Tibial artery (tissue), 4 donors: Measurements from ENCODE around the gene MED25.
A peak's percentile ranks its signal among the peaks of the same experiment; 100 is the strongest.
"Not testable (repeated sequence)": the region's sequence is repeated elsewhere in the genome, so short reads cannot be mapped to it uniquely, and the experiment has no call there.

Source experiments
- DNase-seq, 2 donors: peaks; one replicate each; pipeline ENCODE4 v3.0.0-alpha.2; 2019
- H3K27ac ChIP-seq, 2 donors: fragments of 200-600 bp; sonication (generic) in 1 of 2; 1 replicate in 1 of 2; 2 replicates in 1 of 2; pipeline ENCODE4 v1.5.1; 2018 to 2019; ENCODE audit warnings: mild to moderate bottlenecking in 1 of 2
- H3K27me3 ChIP-seq, 2 donors: fragments of 200-600 bp; sonication (generic) in 1 of 2; one replicate each; pipeline versions ENCODE4 v1.5.1 to v1.6.0; 2016 to 2019
- H3K36me3 ChIP-seq, 3 donors: fragments of 200-600 bp; sonication (generic) in 2 of 3; one replicate each; pipeline ENCODE4 v1.5.1; 2016 to 2019; ENCODE audit warnings: mild to moderate bottlenecking in 2 of 3
- H3K4me1 ChIP-seq, 4 donors: fragments of 200-600 bp; sonication (generic) in 2 of 4; 1 replicate in 3 of 4; 2 replicates in 1 of 4; pipeline ENCODE4 v1.5.1; 2016 to 2019
- H3K4me3 ChIP-seq, 2 donors: fragments of 200-600 bp; sonication (generic) in 1 of 2; 1 replicate in 1 of 2; 2 replicates in 1 of 2; pipeline ENCODE4 v1.5.1; 2018 to 2019; ENCODE audit warnings: mild to moderate bottlenecking in 2 of 2
- H3K9me3 ChIP-seq, 3 donors: fragments of 200-600 bp; sonication (generic) in 1 of 3; one replicate each; pipeline ENCODE4 v1.5.1; 2016 to 2019
- intact Hi-C: fragments of 100-400 bp; cut with DNase I; formaldehyde crosslinking; loops from one replicate; pipeline ENCODE4 v1.15.0; 2023; ENCODE audit warnings: low total_unique reads
- TF ChIP-seq, protein P1 (sequence below), 2 experiments: fragments of 200-600 bp in 1 of 2; fragments of 450-650 bp in 1 of 2; IDR thresholded peaks; one replicate each; pipeline ENCODE4 v1.5.1; 2017 to 2019; ENCODE audit warnings: antibody characterized with exemption in 2 of 2, mild to moderate bottlenecking in 1 of 2, moderate library complexity in 1 of 2

Gene MED25

DNA sequence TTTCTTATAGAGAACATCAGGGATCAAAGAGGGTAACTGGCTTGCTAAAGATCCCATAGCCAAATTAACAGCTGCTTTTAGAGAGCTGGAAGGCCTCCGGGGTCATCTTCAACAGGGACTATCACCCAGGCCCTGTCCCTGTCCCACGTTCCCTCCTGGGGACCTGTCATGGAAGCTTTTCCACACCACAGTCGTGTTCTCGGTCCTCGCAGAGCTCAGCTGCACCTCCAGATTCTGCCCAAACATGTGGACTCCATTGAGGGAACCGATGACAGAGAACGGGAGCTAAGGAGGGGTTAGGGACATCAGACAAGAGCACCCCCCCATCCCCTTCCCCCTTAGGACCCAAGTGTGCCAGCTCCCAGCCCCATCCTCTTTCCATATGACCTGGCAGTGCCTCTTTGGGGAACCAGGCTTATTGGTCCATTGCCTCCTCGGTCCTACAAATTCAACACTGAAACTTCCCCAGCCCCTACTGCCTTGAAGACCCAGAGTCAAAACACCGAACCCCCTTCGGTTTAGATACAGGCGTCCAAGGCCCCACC is 5.6 kb upstream of the MED25 start:
- TF ChIP-seq, protein P1, sequence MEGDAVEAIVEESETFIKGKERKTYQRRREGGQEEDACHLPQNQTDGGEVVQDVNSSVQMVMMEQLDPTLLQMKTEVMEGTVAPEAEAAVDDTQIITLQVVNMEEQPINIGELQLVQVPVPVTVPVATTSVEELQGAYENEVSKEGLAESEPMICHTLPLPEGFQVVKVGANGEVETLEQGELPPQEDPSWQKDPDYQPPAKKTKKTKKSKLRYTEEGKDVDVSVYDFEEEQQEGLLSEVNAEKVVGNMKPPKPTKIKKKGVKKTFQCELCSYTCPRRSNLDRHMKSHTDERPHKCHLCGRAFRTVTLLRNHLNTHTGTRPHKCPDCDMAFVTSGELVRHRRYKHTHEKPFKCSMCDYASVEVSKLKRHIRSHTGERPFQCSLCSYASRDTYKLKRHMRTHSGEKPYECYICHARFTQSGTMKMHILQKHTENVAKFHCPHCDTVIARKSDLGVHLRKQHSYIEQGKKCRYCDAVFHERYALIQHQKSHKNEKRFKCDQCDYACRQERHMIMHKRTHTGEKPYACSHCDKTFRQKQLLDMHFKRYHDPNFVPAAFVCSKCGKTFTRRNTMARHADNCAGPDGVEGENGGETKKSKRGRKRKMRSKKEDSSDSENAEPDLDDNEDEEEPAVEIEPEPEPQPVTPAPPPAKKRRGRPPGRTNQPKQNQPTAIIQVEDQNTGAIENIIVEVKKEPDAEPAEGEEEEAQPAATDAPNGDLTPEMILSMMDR (IDR thresholded peaks at IDR 0.05): no peak
- H3K4me1 ChIP-seq: peaks cover 0 to 44% (median 25%) of the 10 kb centered on the region in 4 donors
- H3K36me3 ChIP-seq: peaks cover 0 to 4% (median 0%) of the 10 kb centered on the region in 3 donors
- no peaks in the 10 kb centered on the region for H3K9me3 ChIP-seq
- intact Hi-C loops: no loop called here
- DNase-seq: no peak
- peak overlapping the region; percentile 89 to 91 for H3K27ac ChIP-seq
- H3K27me3 ChIP-seq: no peaks in the 10 kb centered on the region
- H3K4me3 ChIP-seq: peak overlapping the region; percentile 59 to 73

DNA sequence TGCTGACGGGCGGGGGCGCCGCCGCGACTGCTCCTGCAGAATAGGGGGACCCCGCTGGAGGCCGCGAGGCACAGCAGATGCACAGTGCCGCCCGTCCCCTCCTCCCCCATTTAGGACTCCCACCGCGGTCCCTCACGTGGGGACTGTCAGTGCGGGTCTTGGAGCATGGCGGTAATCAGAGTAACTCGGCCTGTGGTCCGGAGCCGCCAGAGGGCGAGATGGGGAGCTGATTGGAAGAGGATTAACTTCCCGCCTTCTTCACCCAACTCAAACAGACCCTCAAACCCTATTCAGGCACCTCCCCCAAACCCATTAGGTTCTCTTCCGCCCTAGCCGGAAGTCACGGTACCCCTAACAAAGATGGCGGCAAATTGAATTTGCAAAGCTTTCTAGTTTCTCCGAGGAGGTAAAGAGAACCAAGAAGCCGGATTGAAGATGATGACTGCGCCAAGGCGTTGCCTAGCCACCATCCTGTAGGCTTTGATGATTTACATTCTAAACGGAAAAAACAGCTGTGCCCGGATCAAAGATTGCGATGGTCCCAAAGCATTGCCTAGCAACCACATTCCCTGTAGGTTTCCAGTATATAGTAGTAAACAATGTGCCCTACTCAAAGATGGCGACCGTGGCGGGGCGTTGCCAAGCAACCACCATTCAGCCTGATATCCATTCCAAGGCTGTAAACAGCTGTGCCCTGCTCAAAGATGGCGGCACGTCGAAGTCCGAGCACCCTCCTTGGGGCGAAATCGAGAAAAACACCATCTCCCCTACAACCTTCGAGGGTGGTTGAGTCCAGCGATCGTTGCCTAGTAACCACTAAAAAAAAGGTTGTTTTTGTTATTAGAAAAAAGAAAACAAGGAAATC is 4.9 kb upstream of the MED25 start, which contains the start of gene FUZ:
TSS of gene FUZ (minus strand) at position 296 of the 865 bp plus-strand sequence. CDS start at position 110, 186 bp downstream.
- TF ChIP-seq, protein P1 (IDR thresholded peaks at IDR 0.05): peak in 1 of 2 experiments; percentile 13
- Histone ChIP-seq H3K4me3 (peak within 1 kb of the TSS; percentile 59 to 73), H3K9me3 (no peaks in the 10 kb centered on the region), H3K27me3 (no peaks in the 10 kb centered on the region), H3K36me3 (no peaks in the 10 kb centered on the region), H3K4me1 (peaks cover 0 to 43% (median 24%) of the 10 kb centered on the region in 4 donors), H3K27ac (peak within 1 kb of the TSS; percentile 89 to 91)
- peak; percentile 98 for DNase-seq
- intact Hi-C loops: no loop called here

- DNase-seq: no peak
- peaks cover 0 to 43% (median 26%) of the 10 kb centered on the region in 4 donors for H3K4me1 ChIP-seq
- intact Hi-C loops: no loop called here
- TF ChIP-seq, protein P1 (IDR thresholded peaks at IDR 0.05): no peak
- peak overlapping the region; percentile 59 to 73 for H3K4me3 ChIP-seq
- H3K27me3 ChIP-seq: no peaks in the 10 kb centered on the region
- no peaks in the 10 kb centered on the region for H3K9me3 ChIP-seq
- H3K36me3 ChIP-seq: no peaks in the 10 kb centered on the region
- H3K27ac ChIP-seq: peak overlapping the region; percentile 89 to 91
Observed at GRCh38 chr19:49814010-49814409, 4.1 kb upstream of the MED25 start.

GRCh38 chr19:49816590-49816989 is 1.5 kb upstream of the MED25 start:
- DNase-seq: no peak
- intact Hi-C loops: loop anchor here (5.0 kb wide), 1 partner anchor 56 kb away; no protein-coding TSS in a partner anchor
- H3K4me3 ChIP-seq: peak overlapping the region; percentile 71 to 72

DNA sequence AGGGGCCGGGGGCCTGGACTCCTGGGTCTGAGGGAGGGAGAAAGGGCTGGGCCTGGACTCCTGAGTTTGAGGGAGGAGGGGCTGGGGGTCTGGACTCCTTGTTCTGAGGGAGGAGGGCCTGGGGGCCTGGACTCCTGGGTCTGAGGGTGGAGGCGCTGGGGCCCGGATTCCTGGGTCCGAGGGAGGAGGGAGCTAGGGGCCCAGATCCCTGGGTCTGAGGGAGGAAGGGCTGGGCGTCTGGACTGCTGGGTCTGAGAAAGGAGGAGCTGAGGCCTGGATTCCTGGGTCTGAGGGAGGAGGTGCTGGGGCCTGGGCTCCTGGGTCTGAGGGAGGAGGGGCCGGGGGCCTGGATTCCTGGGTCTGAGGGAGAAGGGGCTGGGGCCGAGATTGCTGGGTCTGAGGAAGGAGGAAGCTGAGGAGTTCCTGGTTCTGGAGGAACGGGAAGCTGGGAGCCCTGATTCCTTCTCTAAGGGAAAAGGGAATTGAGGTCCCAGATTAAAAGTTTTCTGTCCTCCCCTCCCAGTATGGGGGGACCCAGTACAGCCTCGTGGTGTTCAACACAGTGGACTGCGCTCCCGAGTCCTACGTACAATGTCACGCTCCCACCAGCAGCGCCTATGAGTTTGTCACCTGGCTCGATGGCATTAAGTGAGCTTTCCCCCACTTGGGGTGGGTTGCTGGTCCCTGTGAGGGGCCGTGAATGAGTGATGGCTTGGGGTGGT is 721 bp downstream of the MED25 start:
- intact Hi-C loops: loop anchor here (5.0 kb wide), 1 partner anchor 53 kb away; no protein-coding TSS in a partner anchor
- H3K4me1 ChIP-seq: peaks cover 0 to 32% (median 13%) of the 10 kb centered on the region in 4 donors

More at GRCh38 chr19:49816590-49816989, 1.5 kb upstream of the MED25 start:
- peak overlapping the region; percentile 94 to 95 for H3K27ac ChIP-seq
- H3K9me3 ChIP-seq: no peaks in the 10 kb centered on the region
- TF ChIP-seq, protein P1 (IDR thresholded peaks at IDR 0.05): no peak
- peaks cover 0 to 42% (median 21%) of the 10 kb centered on the region in 4 donors for H3K4me1 ChIP-seq
- peaks cover 0 to 9% (median 0%) of the 10 kb centered on the region in 3 donors for H3K36me3 ChIP-seq
- no peaks in the 10 kb centered on the region for H3K27me3 ChIP-seq

GRCh38 chr19:49819452-49820115 is 1.5 kb downstream of the MED25 start:
- not testable (repeated sequence) for H3K27me3 ChIP-seq, DNase-seq, H3K9me3 ChIP-seq, H3K27ac ChIP-seq
- H3K4me1 ChIP-seq: peaks cover 0 to 25% (median 12%) of the 10 kb centered on the region in 4 donors
- H3K4me3 ChIP-seq: peak overlapping the region; percentile 71 to 72
- intact Hi-C loops: loop anchor here (5.0 kb wide), 1 partner anchor 53 kb away; no protein-coding TSS in a partner anchor
- H3K36me3 ChIP-seq: peaks cover 0 to 27% (median 15%) of the 10 kb centered on the region in 3 donors

More for the DNA sequence above, 721 bp downstream of the MED25 start:
- H3K36me3 ChIP-seq: peaks cover 0 to 19% (median 11%) of the 10 kb centered on the region in 3 donors
- TF ChIP-seq, protein P1 (IDR thresholded peaks at IDR 0.05): no peak
- peak overlapping the region; percentile 94 to 95 for H3K27ac ChIP-seq
- DNase-seq: no peak
- H3K27me3 ChIP-seq: no peaks in the 10 kb centered on the region
- H3K9me3 ChIP-seq: no peaks in the 10 kb centered on the region
- H3K4me3 ChIP-seq: peak overlapping the region; percentile 71 to 72
